Rectal smooth muscle tissue (tissue), 1 donor: ENCODE results near the gene CDK4.

ENCODE experiments used
- H3K27ac ChIP-seq: one replicate; pipeline ENCODE4 v1.7.0; 2013; ENCODE audit warnings: low read depth, low read length, inconsistent platforms
- H3K27me3 ChIP-seq: one replicate; pipeline ENCODE4 v1.7.0; 2013; ENCODE audit warnings: low read length; ENCODE audit not compliant: control insufficient read depth, insufficient read depth
- H3K36me3 ChIP-seq: one replicate; pipeline ENCODE4 v1.7.0; 2013; ENCODE audit warnings: low read length; ENCODE audit not compliant: control insufficient read depth, insufficient read depth
- H3K4me1 ChIP-seq: one replicate; pipeline ENCODE4 v1.7.0; 2013; ENCODE audit warnings: low read length; ENCODE audit not compliant: control insufficient read depth, insufficient read depth
- H3K4me3 ChIP-seq: one replicate; pipeline ENCODE4 v1.7.0; 2013; ENCODE audit warnings: low read length
- H3K9ac ChIP-seq: one replicate; pipeline ENCODE4 v1.7.0; 2013; ENCODE audit warnings: low read length

The CDK4 gene

GRCh38 chr12:57769594-57769993 lies 17.5 kb upstream of the CDK4 start:
- H3K36me3 ChIP-seq = peaks cover 4% of the 10 kb centered on the region
- H3K27me3 ChIP-seq = peaks cover 18% of the 10 kb centered on the region
- no peak overlapping the region for H3K27ac ChIP-seq
- peaks cover 12% of the 10 kb centered on the region for H3K4me1 ChIP-seq
- no peak overlapping the region for H3K9ac ChIP-seq
- H3K4me3 ChIP-seq = no peak overlapping the region

GRCh38 chr12:57767876-57768275 lies 15.8 kb upstream of the CDK4 start:
- peaks cover 12% of the 10 kb centered on the region for H3K4me1 ChIP-seq
- H3K4me3 ChIP-seq = no peak overlapping the region
- no peak overlapping the region for H3K9ac ChIP-seq
- H3K27me3 ChIP-seq = peaks cover 27% of the 10 kb centered on the region
- H3K27ac ChIP-seq = no peak overlapping the region
- peaks cover 4% of the 10 kb centered on the region for H3K36me3 ChIP-seq

GRCh38 chr12:57767305-57767698 lies 15.2 kb upstream of the CDK4 start:
- Histone ChIP-seq H3K4me1 (peaks cover 12% of the 10 kb centered on the region), H3K36me3 (peaks cover 4% of the 10 kb centered on the region), H3K9ac (no peak overlapping the region), H3K27ac (no peak overlapping the region), H3K27me3 (peaks cover 27% of the 10 kb centered on the region), H3K4me3 (peak overlapping the region; percentile 65)

GRCh38 chr12:57766464-57767304 lies 14.6 kb upstream of the CDK4 start, which contains the start of gene CYP27B1:
TSS of gene CYP27B1 (minus strand) at chr12:57767078. CDS start at chr12:57767041, 37 bp downstream.
- peaks cover 4% of the 10 kb centered on the region for H3K36me3 ChIP-seq
- H3K27me3 ChIP-seq = peaks cover 27% of the 10 kb centered on the region
- H3K27ac ChIP-seq = no peak within 1 kb of the TSS
- peaks cover 12% of the 10 kb centered on the region for H3K4me1 ChIP-seq
- peak within 1 kb of the TSS; percentile 65 for H3K4me3 ChIP-seq
- H3K9ac ChIP-seq = no peak within 1 kb of the TSS

GRCh38 chr12:57765698-57766463 lies 13.8 kb upstream of the CDK4 start:
- Histone ChIP-seq H3K27ac (no peak overlapping the region), H3K27me3 (peaks cover 27% of the 10 kb centered on the region), H3K9ac (no peak overlapping the region), H3K36me3 (peaks cover 4% of the 10 kb centered on the region), H3K4me3 (peak overlapping the region; percentile 65), H3K4me1 (peaks cover 9% of the 10 kb centered on the region)

GRCh38 chr12:57765003-57765697 lies 13.0 kb upstream of the CDK4 start:
- Histone ChIP-seq H3K9ac (no peak overlapping the region), H3K36me3 (peaks cover 4% of the 10 kb centered on the region), H3K4me1 (peaks cover 9% of the 10 kb centered on the region), H3K27ac (no peak overlapping the region), H3K27me3 (peaks cover 27% of the 10 kb centered on the region), H3K4me3 (peak overlapping the region; percentile 65)

- Histone ChIP-seq H3K36me3 (peaks cover 6% of the 10 kb centered on the region), H3K27me3 (peaks cover 27% of the 10 kb centered on the region)
These were observed 12.5 kb upstream of the CDK4 start for GRCh38 chr12:57764662-57765002.

GRCh38 chr12:57763881-57764661 lies 12.0 kb upstream of the CDK4 start:
- Histone ChIP-seq H3K4me3 (peak overlapping the region; percentile 65), H3K4me1 (peaks cover 9% of the 10 kb centered on the region), H3K36me3 (peaks cover 2% of the 10 kb centered on the region), H3K27ac (no peak overlapping the region), H3K27me3 (peaks cover 27% of the 10 kb centered on the region), H3K9ac (no peak overlapping the region)

More at GRCh38 chr12:57764662-57765002, 12.5 kb upstream of the CDK4 start:
- H3K4me1 ChIP-seq = peaks cover 9% of the 10 kb centered on the region
- no peak overlapping the region for H3K27ac ChIP-seq
- no peak overlapping the region for H3K9ac ChIP-seq
- peak overlapping the region; percentile 65 for H3K4me3 ChIP-seq

- Histone ChIP-seq H3K9ac (no peak overlapping the region), H3K36me3 (peaks cover 6% of the 10 kb centered on the region), H3K4me3 (no peak overlapping the region), H3K4me1 (peaks cover 9% of the 10 kb centered on the region), H3K27ac (no peak overlapping the region), H3K27me3 (peaks cover 27% of the 10 kb centered on the region)
These were observed 10.4 kb upstream of the CDK4 start for GRCh38 chr12:57762463-57762862.

GRCh38 chr12:57761391-57761998 lies 9.4 kb upstream of the CDK4 start:
- Histone ChIP-seq H3K36me3 (peaks cover 6% of the 10 kb centered on the region), H3K27ac (no peak overlapping the region), H3K27me3 (peaks cover 24% of the 10 kb centered on the region), H3K4me1 (peaks cover 4% of the 10 kb centered on the region), H3K9ac (no peak overlapping the region), H3K4me3 (no peak overlapping the region)

GRCh38 chr12:57760347-57760982 lies 8.4 kb upstream of the CDK4 start:
- Histone ChIP-seq H3K36me3 (peaks cover 6% of the 10 kb centered on the region), H3K27me3 (peaks cover 17% of the 10 kb centered on the region), H3K4me3 (no peak overlapping the region), H3K27ac (no peak overlapping the region), H3K4me1 (peaks cover under 1% of the 10 kb centered on the region), H3K9ac (no peak overlapping the region)
